ENCODE data around the gene NTM.
"Not testable (repeated sequence)": the region's sequence is repeated elsewhere in the genome, so short reads cannot be mapped to it uniquely, and the experiment has no call there.

NTM gene

DNA sequence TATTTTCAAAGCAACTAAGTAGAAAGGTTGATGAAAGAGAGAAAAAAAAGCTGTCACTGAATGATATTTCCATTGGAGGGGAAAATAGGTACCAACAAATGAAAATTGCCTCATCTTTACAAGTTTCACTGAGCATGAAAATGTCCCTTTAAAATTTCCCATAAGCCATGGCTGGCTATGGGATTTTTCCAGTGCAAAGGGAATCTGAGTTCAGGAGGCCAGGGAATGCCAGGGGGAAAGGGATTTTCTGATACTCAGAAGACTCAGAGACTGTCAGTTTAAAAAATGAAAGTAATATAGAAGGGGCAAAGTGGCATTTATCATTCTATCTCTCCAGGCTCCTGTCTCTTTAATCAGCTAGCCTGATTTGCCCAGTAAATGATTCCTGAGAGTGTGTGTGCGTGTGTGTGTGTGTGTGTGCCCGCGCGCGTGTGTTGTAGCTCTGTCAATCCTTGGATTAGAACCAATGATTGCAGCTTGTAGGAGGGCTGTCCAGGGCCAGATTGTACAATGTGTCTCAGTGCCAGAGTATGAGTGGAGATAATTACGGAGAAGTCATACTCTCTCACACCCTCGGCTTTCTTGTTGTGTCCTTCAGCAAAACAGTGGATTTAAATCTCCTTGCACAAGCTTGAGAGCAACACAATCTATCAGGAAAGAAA, at the start of gene NTM:
TSS of gene NTM (plus strand) at position 526 of the 662 bp plus-strand sequence.
- no peak for DNase-seq

GRCh38 chr11:131324921-131325570, 45.4 kb upstream of the NTM start:
- no peak for DNase-seq

- no peak for DNase-seq
Measured at GRCh38 chr11:131326829-131327228, 43.6 kb upstream of the NTM start.

- DNase-seq = no peak
Measured at GRCh38 chr11:131327421-131327820, 43.0 kb upstream of the NTM start.

- DNase-seq = no peak
Measured at GRCh38 chr11:131328843-131329242, 41.6 kb upstream of the NTM start.

DNA sequence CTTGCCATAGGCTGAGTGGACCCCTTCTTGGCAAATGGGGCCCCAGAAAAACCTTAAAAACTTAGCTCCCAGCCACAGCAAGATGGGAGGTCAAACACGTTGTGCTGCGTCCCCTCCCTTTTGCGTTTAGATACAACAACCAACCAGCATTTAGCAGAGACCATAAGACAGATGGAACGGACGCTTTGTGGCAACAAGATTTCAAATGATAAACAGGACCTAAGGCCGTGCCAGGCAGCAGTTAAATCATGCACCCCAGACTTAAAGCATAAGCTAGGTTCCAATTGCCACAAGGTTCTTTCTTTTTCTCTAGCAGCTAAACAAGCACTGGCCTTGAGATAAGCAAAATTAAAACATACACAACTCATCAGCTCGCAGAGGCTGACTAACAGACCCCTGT, 39.4 kb upstream of the NTM start:
- no peak for DNase-seq

GRCh38 chr11:131331546-131331945, 38.9 kb upstream of the NTM start:
- no peak for DNase-seq

- DNase-seq = no peak
Measured at GRCh38 chr11:131334601-131335000, 35.8 kb upstream of the NTM start.

DNA sequence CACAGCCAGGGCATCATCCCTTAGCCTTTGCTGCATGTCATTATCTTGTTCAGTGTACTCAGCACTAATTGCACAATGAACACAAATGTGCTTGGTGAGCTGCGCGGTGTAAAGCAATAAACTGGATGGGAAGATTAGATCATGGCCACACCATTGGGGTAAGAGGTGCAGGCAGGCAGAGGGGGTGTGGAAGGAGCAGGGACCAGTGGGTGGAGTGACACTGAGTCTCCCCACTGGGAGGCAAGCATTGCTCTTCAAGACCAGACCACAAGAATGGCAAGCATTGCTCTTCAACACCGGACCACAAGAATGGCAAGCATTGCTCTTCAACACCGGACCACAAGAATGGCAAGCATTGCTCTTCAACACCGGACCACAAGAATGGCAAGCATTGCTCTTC, 28.5 kb upstream of the NTM start:
- not testable (repeated sequence) for DNase-seq

GRCh38 chr11:131342442-131342841, 28.0 kb upstream of the NTM start:
- not testable (repeated sequence) for DNase-seq

- DNase-seq = no peak
Measured at GRCh38 chr11:131345406-131345805, 25.0 kb upstream of the NTM start.

GRCh38 chr11:131349368-131350086, 20.9 kb upstream of the NTM start:
- DNase-seq = no peak

DNA sequence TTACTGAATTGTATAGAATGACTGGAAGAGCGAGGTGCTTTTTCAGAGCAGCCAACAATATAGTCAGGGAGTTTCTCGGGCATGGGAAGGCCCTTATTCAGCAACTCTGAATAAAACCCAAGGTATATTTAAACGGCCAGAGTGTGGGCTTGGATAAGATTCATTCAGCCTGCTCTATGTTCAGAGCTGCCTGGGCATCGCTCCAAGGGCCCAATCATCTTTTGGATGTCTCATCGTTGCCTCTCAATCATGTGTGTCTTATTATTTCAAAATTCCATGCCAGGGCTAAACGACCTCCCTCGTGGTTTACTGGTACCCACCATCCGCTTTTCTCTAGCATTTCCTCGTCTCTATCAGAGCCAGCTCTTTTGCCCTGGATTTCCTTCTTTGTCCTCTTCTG, 19.5 kb upstream of the NTM start:
- DNase-seq = no peak

- DNase-seq = no peak
Measured at GRCh38 chr11:131351848-131352247, 18.6 kb upstream of the NTM start.

DNA sequence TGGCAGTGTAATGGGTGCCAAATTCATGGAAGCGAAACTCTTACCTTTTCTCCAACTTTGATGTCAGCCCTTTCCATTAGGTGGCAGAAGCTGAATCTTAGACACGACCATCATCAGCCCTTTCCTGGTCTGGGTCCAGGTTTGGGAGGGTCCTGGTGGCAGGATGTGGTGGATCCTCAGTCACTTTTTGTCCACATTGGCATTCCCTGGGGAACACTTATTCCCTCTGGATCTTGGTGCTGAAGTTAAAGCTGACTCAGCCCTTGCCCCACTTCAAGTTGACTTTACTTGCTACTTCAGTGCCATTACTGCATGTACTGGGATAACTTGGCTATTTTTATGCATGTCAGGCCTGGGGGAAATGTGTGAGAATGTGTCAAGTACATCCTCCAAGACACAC, 16.6 kb upstream of the NTM start:
- DNase-seq = no peak

DNA sequence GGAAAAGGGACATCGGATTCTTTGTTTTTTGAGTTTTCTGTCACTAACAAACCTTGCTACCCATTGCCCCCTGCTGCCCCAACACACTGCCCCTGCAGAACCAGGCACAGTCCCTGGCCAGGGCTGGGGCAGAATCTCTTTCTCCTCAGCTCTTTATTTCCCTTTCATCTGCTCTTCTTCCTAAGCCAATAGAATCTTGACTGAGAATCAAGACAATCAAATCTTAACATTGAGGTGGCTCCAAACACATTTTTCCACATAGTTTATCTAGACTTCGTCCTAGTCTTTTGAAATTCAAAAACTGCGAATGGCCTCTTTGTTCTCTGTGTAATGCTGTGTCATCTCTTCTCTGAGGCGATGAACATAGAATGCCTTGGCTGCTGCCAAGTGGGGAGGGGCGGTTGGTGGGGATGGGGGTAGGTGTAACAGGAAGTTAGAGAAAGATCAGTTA, 16.1 kb upstream of the NTM start:
- no peak for DNase-seq

GRCh38 chr11:131356206-131356605, 14.2 kb upstream of the NTM start:
- no peak for DNase-seq

DNA sequence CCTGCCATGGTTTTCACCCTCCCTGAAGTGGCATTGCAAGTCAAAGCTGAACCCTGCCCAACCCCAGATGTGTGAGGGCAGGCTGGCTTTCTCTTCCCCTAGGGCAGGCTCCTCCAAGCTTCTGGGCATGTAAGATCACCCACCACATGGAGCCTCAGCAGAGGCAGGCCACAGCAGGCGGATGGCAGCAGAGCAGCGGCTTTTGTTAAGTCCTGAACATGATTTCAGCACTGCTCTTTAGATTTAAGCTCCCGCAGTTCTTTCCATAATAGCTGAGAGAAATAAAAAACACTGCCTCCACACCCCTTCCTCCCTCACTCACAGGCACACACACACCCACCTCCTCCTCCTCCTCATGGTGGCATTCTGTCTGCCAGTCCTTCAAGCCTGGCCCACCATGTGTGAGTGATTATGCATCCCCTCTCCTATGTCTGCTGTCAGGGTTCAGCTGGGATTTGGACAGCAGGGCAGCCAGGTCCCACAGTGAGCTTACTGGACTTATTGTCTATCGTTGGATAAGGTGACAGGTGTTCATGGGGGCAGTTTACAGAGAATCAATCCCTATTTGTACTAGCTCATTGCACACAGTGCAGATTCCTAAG, 5.0 kb upstream of the NTM start:
- no peak for DNase-seq

DNA sequence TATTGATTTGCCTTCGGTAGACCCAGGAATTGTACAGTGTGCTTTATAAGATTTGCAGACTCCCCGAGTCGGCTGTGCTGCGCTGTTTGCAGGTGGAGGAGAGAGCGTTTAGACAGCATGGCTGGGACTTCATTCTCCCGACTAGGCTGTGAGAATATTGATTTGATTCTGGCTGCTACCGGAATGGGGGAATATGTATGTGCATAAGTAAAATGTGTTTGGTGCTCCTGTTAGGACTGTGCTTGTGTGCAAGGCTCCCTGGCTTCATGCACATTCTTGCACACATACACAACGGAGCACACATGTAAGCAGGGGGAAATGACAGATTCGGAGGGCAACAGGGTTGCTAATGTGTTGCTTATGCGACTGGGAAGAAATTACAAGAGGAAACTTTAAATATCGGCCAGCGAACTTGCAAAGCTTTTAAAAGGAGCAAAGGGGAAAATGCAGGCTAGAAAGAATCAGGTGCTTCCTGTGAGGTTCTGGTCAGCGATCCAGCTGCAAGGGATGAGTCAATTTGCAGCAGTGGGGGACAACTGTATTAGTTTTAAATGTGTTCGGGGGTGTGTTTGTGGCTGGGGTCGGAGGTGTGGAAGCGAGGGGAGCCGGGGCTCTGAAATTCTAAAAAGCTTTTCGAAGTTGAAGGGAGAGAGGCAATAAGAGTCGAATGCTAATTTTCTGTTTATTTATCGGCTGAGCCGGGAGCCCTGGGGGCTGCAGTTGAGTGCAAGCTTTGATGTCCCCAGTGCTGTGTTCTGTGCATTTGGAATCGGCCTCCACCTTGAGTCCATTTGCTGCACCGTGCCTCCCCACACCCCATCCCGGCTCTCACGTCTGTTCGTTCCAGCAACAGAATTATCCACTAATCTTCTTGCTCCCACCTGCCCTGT, 731 bp downstream of the NTM start:
- no peak for DNase-seq

- no peak for DNase-seq
Measured at GRCh38 chr11:131371791-131372104, 1.3 kb downstream of the NTM start.

DNA sequence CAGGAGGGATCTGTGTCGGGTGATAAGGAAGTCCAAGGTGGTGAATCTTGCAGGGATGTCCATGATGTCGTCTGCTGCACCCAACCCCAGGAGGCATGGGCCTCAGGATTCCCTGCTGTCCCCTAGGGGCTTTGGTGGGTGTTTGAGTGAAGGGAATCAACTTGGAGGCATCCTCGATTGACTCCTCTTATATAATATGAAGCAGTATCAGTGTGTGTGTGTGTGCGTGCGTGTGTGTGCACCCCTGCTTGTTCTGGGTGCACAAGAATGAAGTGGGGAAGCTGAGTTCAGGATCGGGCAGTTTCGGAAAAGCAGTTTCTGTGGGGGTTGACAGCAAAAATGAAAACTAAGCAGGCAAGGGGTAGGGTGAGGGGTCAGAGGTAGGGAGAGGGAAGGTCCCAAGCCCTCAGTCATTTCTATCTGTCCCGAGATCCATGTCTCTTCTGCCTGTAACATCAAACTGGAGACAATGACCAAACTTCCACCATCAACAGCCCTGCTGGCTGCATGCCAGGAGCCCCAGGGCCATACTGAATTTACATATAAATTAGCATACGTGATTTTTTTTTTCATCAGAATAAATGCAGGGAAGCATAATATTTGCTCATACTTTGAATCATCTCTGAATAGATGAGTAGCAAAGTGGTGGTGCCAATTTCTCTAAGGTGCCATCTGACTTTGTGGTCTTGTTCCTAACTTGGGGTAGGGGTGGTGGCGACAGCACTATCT, 2.0 kb downstream of the NTM start:
- DNase-seq = no peak

DNA sequence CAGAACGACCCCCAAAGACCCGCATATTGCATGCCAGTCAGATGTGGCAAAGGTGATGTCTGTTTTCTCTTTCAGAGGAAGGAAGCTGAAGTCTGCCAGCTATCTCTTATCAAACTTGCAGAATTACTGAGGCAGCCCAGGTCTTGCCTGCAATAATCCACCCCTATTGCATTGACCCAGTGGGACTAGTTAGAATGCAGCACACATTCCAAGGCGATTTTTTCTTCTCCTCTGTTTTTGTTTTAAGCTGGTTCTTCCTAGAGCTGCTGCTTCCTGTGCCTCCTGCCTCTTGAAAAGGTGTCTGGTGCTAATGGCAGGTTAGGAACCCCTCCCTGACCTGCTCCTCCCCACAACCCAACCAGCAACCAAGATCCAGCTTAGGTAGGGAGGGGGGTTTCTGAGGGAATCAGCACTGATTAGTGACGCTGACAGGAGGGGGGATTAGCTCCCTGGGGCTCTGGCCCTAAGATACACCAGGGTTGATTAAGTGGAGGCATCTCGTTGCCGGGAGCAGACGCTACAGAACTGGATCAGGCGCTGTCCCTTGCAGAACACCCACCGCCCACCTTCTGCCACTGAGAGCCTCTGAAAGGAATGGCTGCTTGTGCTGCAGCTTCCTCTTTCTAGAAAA, 2.8 kb downstream of the NTM start:
- DNase-seq = no peak

Measured in cerebellar nuclear complex (tissue), 1 donor.